HEK293T (cell line): ENCODE measurements around the gene SUSD5.

Source experiments
- ARNT ChIP-seq: fragments of 450-650 bp; IDR thresholded peaks from 2 replicates; pipeline ENCODE4 v1.6.1; 2017; ENCODE audit warnings: mild to moderate bottlenecking
- BHLHE40 ChIP-seq: fragments of 450-650 bp; IDR thresholded peaks from 2 replicates; pipeline ENCODE4 v1.6.1; 2016; ENCODE audit warnings: mild to moderate bottlenecking, moderate library complexity, borderline replicate concordance
- ELF4 ChIP-seq: fragments of 450-650 bp; IDR thresholded peaks from 2 replicates; pipeline ENCODE4 v1.6.1; 2017; ENCODE audit warnings: antibody characterized with exemption
- L3MBTL2 ChIP-seq: fragments of 450-650 bp; conservative IDR thresholded peaks from 2 replicates; pipeline ENCODE4 v1.6.1; 2016; ENCODE audit warnings: mild to moderate bottlenecking
- PKNOX1 ChIP-seq: fragments of 450-650 bp; IDR thresholded peaks from 2 replicates; pipeline ENCODE4 v1.6.1; 2016
- ZNF384 ChIP-seq: fragments of 450-650 bp; IDR thresholded peaks from 2 replicates; pipeline ENCODE4 v1.6.1; 2016

GRCh38 chr3:33139996-33140395 lies 78.6 kb downstream of the SUSD5 start:
- TF ChIP-seq PKNOX1 (no peak), BHLHE40 (no peak), ZNF384 (no peak), ARNT (no peak), ELF4 (no peak), L3MBTL2 (no peak)
